Activated B cell treated with CpG ODN at 0.5 μM for 24 hours (primary cell): ENCODE results near the gene SLC30A3. TPM values are rescaled to one million over a fixed set of nuclear protein-coding genes. Genes with fewer than 3 reads are reported as not detected.

Experiments used
- ATAC-seq: fragments of 200-7000 bp; cut with Tn5 transposase; one replicate; pipeline ENCODE4 v1.10.0; 2021; ENCODE audit warnings: low read depth, mild to moderate bottlenecking, moderate library complexity
- CTCF ChIA-PET: fragments of 350-600 bp; sonication (Branson Sonifier 250); formaldehyde crosslinking; loops from one replicate; lab custom pipeline; 2021; ENCODE audit warnings: antibody characterized with exemption; lab: Charles Lee
- POLR2A ChIA-PET: fragments of 350-600 bp; sonication (Branson Sonifier 250); formaldehyde crosslinking; loops from one replicate; lab custom pipeline; 2021; ENCODE audit warnings: antibody characterized with exemption; lab: Charles Lee
- DNase-seq: peaks from one replicate; pipeline ENCODE4 v3.0.0; 2022
- H3K27ac Mint-ChIP-seq: one replicate; pipeline ENCODE4 v1.8.0; 2020; ENCODE audit warnings: mixed read lengths
- H3K27me3 Mint-ChIP-seq: one replicate; pipeline ENCODE4 v1.8.0; 2021; ENCODE audit warnings: mixed read lengths
- H3K36me3 Mint-ChIP-seq: one replicate; pipeline ENCODE4 v1.8.0; 2021; ENCODE audit warnings: low read depth, mixed read lengths
- H3K4me1 Mint-ChIP-seq: one replicate; pipeline ENCODE4 v1.8.0; 2021; ENCODE audit warnings: mixed read lengths
- H3K4me3 Mint-ChIP-seq: one replicate; pipeline ENCODE4 v1.8.0; 2020; ENCODE audit warnings: mild to moderate bottlenecking, mixed read lengths
- H3K9me3 Mint-ChIP-seq: one replicate; pipeline ENCODE4 v1.8.0; 2020; ENCODE audit warnings: mixed read lengths
- intact Hi-C: fragments of 100-400 bp; cut with micrococcal nuclease; formaldehyde crosslinking; loops from one replicate; pipeline ENCODE4 v1.15.1; 2024
- total RNA-seq: library from RNA; stranded (reverse); gene quantifications from 2 replicates; pipeline ENCODE4 v1.2.3, GENCODE V29; 2022
- TF ChIP-seq, protein P1 (sequence below): fragments of 200-600 bp; IDR thresholded peaks from one replicate; pipeline ENCODE4 v1.8.0; 2022; ENCODE audit warnings: antibody characterized with exemption, mild to moderate bottlenecking

Gene SLC30A3
- total RNA-seq, 1 donor from 2014 or later, result 0.27 TPM

DNA sequence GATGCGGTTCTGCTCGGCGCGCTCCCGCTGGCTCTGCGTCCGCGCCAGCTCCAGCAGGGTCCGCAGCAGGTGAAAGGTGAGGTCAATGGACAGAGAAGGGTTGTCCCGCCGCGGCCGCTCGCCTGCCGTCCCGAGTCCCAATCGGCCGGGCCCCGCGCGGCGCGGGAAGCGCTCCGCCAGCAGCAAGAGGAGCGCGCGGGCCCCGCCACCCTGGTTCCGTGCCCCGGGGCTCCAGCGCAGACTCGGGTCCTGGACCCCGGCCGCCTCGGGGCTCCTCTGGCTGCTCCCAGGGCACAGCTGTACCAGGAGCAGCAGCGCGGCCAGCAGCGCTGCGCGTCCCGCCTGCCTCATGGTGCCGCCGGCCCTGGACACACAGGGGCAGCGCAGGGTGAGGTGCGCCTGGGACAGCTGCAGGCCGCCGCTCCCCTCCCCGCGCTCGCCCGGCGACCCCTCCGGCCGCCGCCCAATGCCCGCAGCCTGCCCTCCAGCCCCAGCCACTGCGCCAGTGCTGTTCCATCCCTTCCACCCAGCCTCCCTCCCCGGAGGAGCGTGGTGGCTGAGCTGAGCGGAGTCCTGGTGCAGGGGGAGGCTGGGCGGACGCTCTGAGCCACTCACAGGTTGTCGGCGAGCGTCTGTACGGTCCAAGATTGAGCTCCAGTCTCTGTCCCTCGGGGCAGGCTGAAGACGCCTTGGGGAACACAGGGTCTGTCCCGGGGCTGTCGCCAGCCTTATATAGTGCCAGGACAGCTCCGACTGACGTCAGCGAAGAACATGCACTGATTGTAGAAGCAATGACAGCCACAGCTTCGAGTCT is 44.9 kb upstream of the SLC30A3 start:
- H3K4me3 Mint-ChIP-seq, result no peak overlapping the region
- H3K36me3 Mint-ChIP-seq, result peaks cover 30% of the 10 kb centered on the region
- intact Hi-C loops, result no loop called here
- POLR2A ChIA-PET, result no interaction called here
- H3K4me1 Mint-ChIP-seq, result peaks cover 10% of the 10 kb centered on the region
- no peak overlapping the region for H3K27ac Mint-ChIP-seq
- peaks cover 18% of the 10 kb centered on the region for H3K27me3 Mint-ChIP-seq
- TF ChIP-seq, protein P1, sequence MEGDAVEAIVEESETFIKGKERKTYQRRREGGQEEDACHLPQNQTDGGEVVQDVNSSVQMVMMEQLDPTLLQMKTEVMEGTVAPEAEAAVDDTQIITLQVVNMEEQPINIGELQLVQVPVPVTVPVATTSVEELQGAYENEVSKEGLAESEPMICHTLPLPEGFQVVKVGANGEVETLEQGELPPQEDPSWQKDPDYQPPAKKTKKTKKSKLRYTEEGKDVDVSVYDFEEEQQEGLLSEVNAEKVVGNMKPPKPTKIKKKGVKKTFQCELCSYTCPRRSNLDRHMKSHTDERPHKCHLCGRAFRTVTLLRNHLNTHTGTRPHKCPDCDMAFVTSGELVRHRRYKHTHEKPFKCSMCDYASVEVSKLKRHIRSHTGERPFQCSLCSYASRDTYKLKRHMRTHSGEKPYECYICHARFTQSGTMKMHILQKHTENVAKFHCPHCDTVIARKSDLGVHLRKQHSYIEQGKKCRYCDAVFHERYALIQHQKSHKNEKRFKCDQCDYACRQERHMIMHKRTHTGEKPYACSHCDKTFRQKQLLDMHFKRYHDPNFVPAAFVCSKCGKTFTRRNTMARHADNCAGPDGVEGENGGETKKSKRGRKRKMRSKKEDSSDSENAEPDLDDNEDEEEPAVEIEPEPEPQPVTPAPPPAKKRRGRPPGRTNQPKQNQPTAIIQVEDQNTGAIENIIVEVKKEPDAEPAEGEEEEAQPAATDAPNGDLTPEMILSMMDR, result no peak
- CTCF ChIA-PET, result no interaction called here
- DNase-seq (no peak), ATAC-seq (no peak)
- H3K9me3 Mint-ChIP-seq, result no peaks in the 10 kb centered on the region

DNA sequence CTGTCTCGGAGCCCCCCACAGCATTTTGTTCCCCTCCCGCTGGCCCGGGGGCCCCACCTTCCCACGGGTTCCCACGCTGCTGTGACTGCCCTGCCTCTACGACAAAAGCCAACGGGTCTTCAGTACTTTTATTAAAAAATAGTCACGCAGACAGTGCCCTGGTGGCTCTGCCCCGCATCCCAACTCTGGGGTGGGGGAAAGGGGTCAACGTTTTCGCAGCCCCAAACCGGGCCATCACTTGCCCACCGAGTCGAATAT is 44.4 kb upstream of the SLC30A3 start:
- H3K36me3 Mint-ChIP-seq, result peaks cover 25% of the 10 kb centered on the region
- TF ChIP-seq, protein P1, result no peak
- H3K27ac Mint-ChIP-seq, result no peak overlapping the region
- no peaks in the 10 kb centered on the region for H3K9me3 Mint-ChIP-seq
- peak overlapping the region; percentile 7 for H3K4me3 Mint-ChIP-seq
- H3K4me1 Mint-ChIP-seq, result peaks cover 11% of the 10 kb centered on the region
- ATAC-seq, result no peak
- CTCF ChIA-PET, result no interaction called here
- peaks cover 18% of the 10 kb centered on the region for H3K27me3 Mint-ChIP-seq
- POLR2A ChIA-PET, result no interaction called here
- no peak for DNase-seq
- intact Hi-C loops, result no loop called here

DNA sequence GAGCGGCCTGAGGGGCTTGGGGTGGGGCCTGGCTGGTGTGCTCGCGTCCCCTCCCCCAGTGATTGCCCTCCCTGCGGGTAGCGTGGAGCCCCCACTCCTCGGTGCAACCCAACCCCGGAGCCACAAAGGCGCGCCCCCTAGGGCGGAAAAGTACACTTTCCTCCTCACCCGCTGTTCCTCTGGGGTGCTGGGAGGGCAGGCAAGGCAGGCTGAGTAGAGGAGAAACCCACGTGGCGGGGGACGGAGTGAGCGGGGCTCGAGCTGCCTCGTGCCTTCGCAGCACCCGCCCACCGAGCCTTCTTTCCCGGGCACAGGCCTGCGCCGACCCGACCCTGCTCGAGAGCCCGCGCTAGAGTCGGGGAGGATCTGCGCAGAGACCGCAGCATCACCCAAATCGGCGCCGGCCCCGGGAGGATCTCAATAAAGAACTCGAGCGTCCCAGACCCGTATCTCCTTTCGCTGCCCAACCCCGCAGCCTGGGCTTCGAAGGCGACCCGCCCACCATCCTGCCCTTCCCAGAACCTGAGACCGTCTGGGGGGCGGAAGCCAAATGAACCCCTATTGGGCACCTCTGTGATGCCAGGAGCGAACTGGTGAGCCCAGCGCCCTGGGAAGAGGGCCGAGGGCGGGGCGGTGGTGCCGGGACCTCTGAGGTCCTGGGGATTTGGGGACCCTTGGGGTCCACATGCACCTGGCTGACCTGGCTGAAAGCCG is 43.9 kb upstream of the SLC30A3 start:
- Mint-ChIP-seq H3K4me1 (peaks cover 11% of the 10 kb centered on the region), H3K4me3 (peak overlapping the region; percentile 35), H3K36me3 (peaks cover 24% of the 10 kb centered on the region), H3K9me3 (no peaks in the 10 kb centered on the region), H3K27me3 (peaks cover 18% of the 10 kb centered on the region), H3K27ac (no peak overlapping the region)
- ChIA-PET POLR2A (no interaction called here), CTCF (no interaction called here)
- DNase-seq (peak; percentile 28), ATAC-seq (peak; percentile 49)
- intact Hi-C loops, result no loop called here
- TF ChIP-seq, protein P1, result no peak

DNA sequence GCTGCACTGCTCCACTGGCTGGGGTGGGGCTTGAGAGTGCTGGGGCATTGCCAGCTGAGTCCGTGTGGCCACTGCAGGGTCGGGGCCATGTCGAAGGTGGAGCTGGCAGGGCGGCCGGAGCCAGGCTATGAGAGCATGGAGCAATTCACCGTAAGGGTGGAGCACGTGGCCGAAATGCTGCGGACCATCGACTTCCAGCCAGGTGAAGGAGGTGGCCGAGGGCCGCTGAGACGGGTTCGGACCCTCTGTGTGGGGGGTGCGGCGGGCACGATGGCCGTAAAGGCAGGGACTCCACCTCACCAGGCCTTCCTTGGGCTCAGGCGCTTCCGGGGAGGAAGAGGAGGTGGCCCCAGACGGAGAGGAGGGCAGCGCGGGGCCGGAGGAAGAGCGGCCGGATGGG is 43.3 kb upstream of the SLC30A3 start:
- peaks cover 18% of the 10 kb centered on the region for H3K36me3 Mint-ChIP-seq
- ATAC-seq, result no peak
- no peaks in the 10 kb centered on the region for H3K9me3 Mint-ChIP-seq
- H3K27me3 Mint-ChIP-seq, result peaks cover 18% of the 10 kb centered on the region
- POLR2A ChIA-PET, result no interaction called here
- intact Hi-C loops, result no loop called here
- TF ChIP-seq, protein P1, result no peak
- no peak for DNase-seq
- H3K4me3 Mint-ChIP-seq, result peak overlapping the region; percentile 35
- H3K4me1 Mint-ChIP-seq, result peaks cover 11% of the 10 kb centered on the region
- H3K27ac Mint-ChIP-seq, result no peak overlapping the region
- CTCF ChIA-PET, result no interaction called here

DNA sequence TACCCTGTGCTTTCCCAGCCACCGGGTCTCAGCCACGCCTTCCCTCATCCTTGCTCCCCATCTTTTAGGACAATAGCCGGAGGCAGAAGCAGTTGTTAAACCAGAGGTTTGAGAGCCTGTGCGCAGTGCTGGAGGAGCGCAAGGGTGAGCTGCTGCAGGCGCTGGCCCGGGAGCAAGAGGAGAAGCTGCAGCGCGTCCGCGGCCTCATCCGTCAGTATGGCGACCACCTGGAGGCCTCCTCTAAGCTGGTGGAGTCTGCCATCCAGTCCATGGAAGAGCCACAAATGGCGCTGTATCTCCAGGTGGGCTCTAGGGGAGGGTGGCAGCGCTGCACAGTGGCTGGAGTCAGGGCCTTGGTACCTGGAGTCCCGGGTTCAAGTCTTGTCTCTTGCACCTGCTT is 42.7 kb upstream of the SLC30A3 start:
- POLR2A ChIA-PET, result no interaction called here
- Mint-ChIP-seq H3K4me3 (no peak overlapping the region), H3K27me3 (peaks cover 18% of the 10 kb centered on the region), H3K27ac (no peak overlapping the region), H3K4me1 (peaks cover 11% of the 10 kb centered on the region), H3K9me3 (no peaks in the 10 kb centered on the region), H3K36me3 (peaks cover 16% of the 10 kb centered on the region)
- CTCF ChIA-PET, result interaction anchor here (0.8 kb wide), 2 partner anchors 13 to 346 kb away, joined by 4 read pairs; no protein-coding TSS in a partner anchor
- intact Hi-C loops, result no loop called here
- TF ChIP-seq, protein P1, result no peak
- DNase-seq (no peak), ATAC-seq (no peak)
